GM23248 (cell line): Measurements from ENCODE around the gene ASB3. TPM values are rescaled to one million over a fixed set of nuclear protein-coding genes. Genes with fewer than 3 reads are reported as not detected.

Experiments
- DNase-seq: peaks from one replicate; pipeline ENCODE4 v3.0.0-alpha.2; 2015
- H2AFZ ChIP-seq: fragments of 200-600 bp; sonication (generic); 2 replicates; pipeline ENCODE4 v1.6.1; 2016; ENCODE audit warnings: antibody characterized with exemption
- H3F3A ChIP-seq: fragments of 200-600 bp; sonication (generic); 2 replicates; pipeline ENCODE4 v1.6.1; 2016; ENCODE audit warnings: mild to moderate bottlenecking, antibody characterized with exemption, mixed run types; ENCODE audit not compliant: insufficient read depth
- H3K27ac ChIP-seq: fragments of 200-600 bp; sonication (generic); 2 replicates; pipeline ENCODE4 v1.5.1; 2016; ENCODE audit warnings: mild to moderate bottlenecking
- H3K27me3 ChIP-seq: fragments of 200-600 bp; sonication (generic); replicated peaks from 2 replicates; pipeline ENCODE4 v1.6.1; 2016; ENCODE audit warnings: mild to moderate bottlenecking; ENCODE audit not compliant: insufficient read depth
- H3K36me3 ChIP-seq: fragments of 200-600 bp; sonication (generic); 2 replicates; pipeline ENCODE4 v1.6.1; 2016; ENCODE audit warnings: low read depth, mild to moderate bottlenecking
- H3K4me1 ChIP-seq: fragments of 200-600 bp; sonication (generic); 2 replicates; pipeline ENCODE4 v1.6.1; 2016; ENCODE audit warnings: mild to moderate bottlenecking; ENCODE audit not compliant: insufficient read depth
- H3K4me2 ChIP-seq: fragments of 200-600 bp; sonication (generic); one replicate; pipeline ENCODE4 v1.6.1; 2016; ENCODE audit warnings: mild to moderate bottlenecking; ENCODE audit not compliant: unreplicated experiment
- H3K4me3 ChIP-seq: fragments of 200-600 bp; sonication (generic); 2 replicates; pipeline ENCODE4 v1.5.1; 2016; ENCODE audit warnings: mild to moderate bottlenecking
- H3K79me2 ChIP-seq: fragments of 200-600 bp; sonication (generic); 2 replicates; pipeline ENCODE4 v1.6.1; 2016; ENCODE audit warnings: mild to moderate bottlenecking; ENCODE audit not compliant: insufficient read depth
- H3K9ac ChIP-seq: fragments of 200-600 bp; sonication (generic); 2 replicates; pipeline ENCODE4 v1.6.1; 2016; ENCODE audit warnings: mild to moderate bottlenecking
- H3K9me2 ChIP-seq: fragments of 200-600 bp; sonication (generic); 2 replicates; pipeline ENCODE4 v1.6.1; 2016; ENCODE audit warnings: mixed run types, mild to moderate bottlenecking, moderate library complexity; ENCODE audit not compliant: insufficient read depth
- H3K9me3 ChIP-seq: fragments of 200-600 bp; sonication (generic); one replicate; pipeline ENCODE4 v1.6.1; 2017; ENCODE audit warnings: low read depth
- H4K20me1 ChIP-seq: fragments of 200-600 bp; sonication (generic); 2 replicates; pipeline ENCODE4 v1.6.0; 2016; ENCODE audit not compliant: insufficient read depth
- EZH2 ChIP-seq: fragments of 200-600 bp; sonication (generic); IDR thresholded peaks from 2 replicates; pipeline ENCODE4 v1.6.1; 2018; ENCODE audit warnings: antibody characterized with exemption, mild to moderate bottlenecking; ENCODE audit not compliant: insufficient read depth, poor library complexity, severe bottlenecking
- EZH2phosphoT487 ChIP-seq: fragments of 200-600 bp; sonication (generic); IDR thresholded peaks from 2 replicates; pipeline ENCODE4 v1.6.1; 2018; ENCODE audit warnings: antibody characterized with exemption, moderate library complexity, mild to moderate bottlenecking, low read depth; ENCODE audit not compliant: insufficient read depth
- WGBS, 2 experiments: methylation state at CpG; one replicate each; pipeline ENCODE4 v1.1.6; 2015 to 2017; ENCODE audit warnings: low lambda C conversion rate in 2 of 2, low coverage in 1 of 2; ENCODE audit errors: missing lambda C conversion rate in 2 of 2; 5-methylcytosine and 5-hydroxymethylcytosine counted together
- in situ Hi-C: fragments of 300-500 bp; cut with MboI; formaldehyde crosslinking; loops from 2 replicates; pipeline ENCODE4 v1.15.0; 2020
- polyA plus RNA-seq: library from polyadenylated mRNA; unstranded; fragments of >200 nt; fragmentation: Nextera tagmentation; extraction: Ambion mirVana; gene quantifications from 2 replicates; pipeline ENCODE4 v1.2.1, GENCODE V29; 2016
- total RNA-seq: library from RNA; depleted of rRNA; stranded (reverse); fragments of >200 nt; shearing (Covaris generic); gene quantifications from 2 replicates; pipeline ENCODE4 v1.2.3, GENCODE V29; 2014

ASB3 gene
- total and polyA plus RNA-seq, 2 experiments from 2014 or later: 19.9 to 23.0 TPM

GRCh38 chr2:53640466-53640865 is 146.3 kb downstream of the ASB3 start:
- no peaks in the 10 kb centered on the region for H3K27me3 ChIP-seq
- no peak for DNase-seq
- no peak overlapping the region for H3K9ac ChIP-seq
- H3K9me2 ChIP-seq: no peaks in the 10 kb centered on the region
- WGBS, 2 experiments: 50 to 57% methylated on average over 3 of the region's 3 CpGs
- in situ Hi-C loops: no loop called here
- H3K79me2 ChIP-seq: no peaks in the 10 kb centered on the region
- no peak overlapping the region for H3K27ac ChIP-seq
- H3K4me1 ChIP-seq: no peaks in the 10 kb centered on the region
- H3K9me3 ChIP-seq: no peaks in the 10 kb centered on the region
- H3K4me3 ChIP-seq: no peak overlapping the region
- H3K36me3 ChIP-seq: no peaks in the 10 kb centered on the region
- H3K4me2 ChIP-seq: no peak overlapping the region
- H3F3A ChIP-seq: no peaks in the 10 kb centered on the region
- no peaks in the 10 kb centered on the region for H4K20me1 ChIP-seq
- TF ChIP-seq EZH2: no peak
- TF ChIP-seq EZH2phosphoT487: no peak
- no peak overlapping the region for H2AFZ ChIP-seq

DNA sequence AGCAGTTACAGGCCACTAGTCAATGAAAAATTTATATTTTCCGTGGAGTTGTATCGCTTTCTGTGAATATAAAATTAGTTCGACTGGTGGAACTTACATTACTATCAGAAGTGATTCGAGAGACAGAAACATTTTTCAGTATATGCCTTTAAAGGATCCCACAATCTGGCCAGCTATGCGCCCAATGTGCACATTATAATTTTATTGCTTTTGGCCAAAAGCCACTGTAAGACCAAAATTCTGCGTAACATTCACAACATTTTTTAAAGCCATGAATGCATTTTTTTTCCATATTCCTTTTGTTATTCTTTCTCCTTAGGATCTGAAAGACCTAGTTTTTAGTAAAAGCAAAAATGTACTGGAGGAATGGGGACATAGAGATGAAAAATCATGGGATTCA is 150.2 kb downstream of the ASB3 start:
- no peak overlapping the region for H3K9ac ChIP-seq
- H3K9me2 ChIP-seq: no peaks in the 10 kb centered on the region
- H3K27ac ChIP-seq: no peak overlapping the region
- 41 to 45% methylated on average over 6 of the region's 6 CpGs for WGBS, 2 experiments
- no peak for DNase-seq
- no peaks in the 10 kb centered on the region for H3K4me1 ChIP-seq
- H3F3A ChIP-seq: no peaks in the 10 kb centered on the region
- H3K27me3 ChIP-seq: no peaks in the 10 kb centered on the region
- in situ Hi-C loops: no loop called here
- TF ChIP-seq EZH2: no peak
- no peak for TF ChIP-seq EZH2phosphoT487
- no peaks in the 10 kb centered on the region for H4K20me1 ChIP-seq
- no peak overlapping the region for H3K4me2 ChIP-seq
- no peaks in the 10 kb centered on the region for H3K79me2 ChIP-seq
- H3K36me3 ChIP-seq: no peaks in the 10 kb centered on the region
- H3K4me3 ChIP-seq: no peak overlapping the region
- no peaks in the 10 kb centered on the region for H3K9me3 ChIP-seq
- no peak overlapping the region for H2AFZ ChIP-seq

- Histone ChIP-seq H3K9me3 (no peaks in the 10 kb centered on the region), H3F3A (no peaks in the 10 kb centered on the region), H3K9me2 (no peaks in the 10 kb centered on the region), H3K4me2 (no peak overlapping the region), H3K79me2 (no peaks in the 10 kb centered on the region), H2AFZ (no peak overlapping the region), H3K9ac (no peak overlapping the region), H3K36me3 (no peaks in the 10 kb centered on the region), H3K4me1 (no peaks in the 10 kb centered on the region), H4K20me1 (no peaks in the 10 kb centered on the region), H3K27ac (no peak overlapping the region), H3K4me3 (no peak overlapping the region), H3K27me3 (no peaks in the 10 kb centered on the region)
- 41 to 44% methylated on average over 4 of the region's 4 CpGs for WGBS, 2 experiments
- DNase-seq: no peak
- in situ Hi-C loops: no loop called here
- TF ChIP-seq EZH2 (no peak), EZH2phosphoT487 (no peak)
Measured at GRCh38 chr2:53636109-53636508, 150.6 kb downstream of the ASB3 start.

GRCh38 chr2:53635694-53636093 is 151.1 kb downstream of the ASB3 start:
- H3K36me3 ChIP-seq: no peaks in the 10 kb centered on the region
- in situ Hi-C loops: no loop called here
- H3K4me1 ChIP-seq: no peaks in the 10 kb centered on the region
- no peaks in the 10 kb centered on the region for H3F3A ChIP-seq
- H3K9me3 ChIP-seq: no peaks in the 10 kb centered on the region
- DNase-seq: no peak
- no peak overlapping the region for H3K4me2 ChIP-seq
- no peak for TF ChIP-seq EZH2
- H4K20me1 ChIP-seq: no peaks in the 10 kb centered on the region
- no peaks in the 10 kb centered on the region for H3K9me2 ChIP-seq
- H3K79me2 ChIP-seq: no peaks in the 10 kb centered on the region
- H2AFZ ChIP-seq: no peak overlapping the region
- WGBS, 2 experiments: 67% methylated on average over 3 of the region's 3 CpGs
- H3K9ac ChIP-seq: no peak overlapping the region
- H3K27me3 ChIP-seq: no peaks in the 10 kb centered on the region
- H3K4me3 ChIP-seq: no peak overlapping the region
- no peak overlapping the region for H3K27ac ChIP-seq

- no peak overlapping the region for H3K27ac ChIP-seq
- no peak overlapping the region for H3K9ac ChIP-seq
- H3K27me3 ChIP-seq: no peaks in the 10 kb centered on the region
- H2AFZ ChIP-seq: no peak overlapping the region
- TF ChIP-seq EZH2phosphoT487 (no peak), EZH2 (no peak)
- no peaks in the 10 kb centered on the region for H3K9me2 ChIP-seq
- H3F3A ChIP-seq: no peaks in the 10 kb centered on the region
- H3K4me2 ChIP-seq: no peak overlapping the region
- H3K79me2 ChIP-seq: no peaks in the 10 kb centered on the region
- in situ Hi-C loops: no loop called here
- H4K20me1 ChIP-seq: no peaks in the 10 kb centered on the region
- DNase-seq: peak; percentile 10
- no peaks in the 10 kb centered on the region for H3K36me3 ChIP-seq
- WGBS, 2 experiments: 63 to 83% methylated on average over 1 of the region's 1 CpG
- no peaks in the 10 kb centered on the region for H3K9me3 ChIP-seq
- H3K4me3 ChIP-seq: no peak overlapping the region
- H3K4me1 ChIP-seq: no peaks in the 10 kb centered on the region
Measured at GRCh38 chr2:53633441-53633840, 153.3 kb downstream of the ASB3 start.
